HL-60 (cell line): ENCODE results near the gene HCN4.

Experiments used
- DNase-seq, 2 experiments: peaks; one replicate each; pipeline ENCODE4 v3.0.0-alpha.2; 2010 to 2020; ENCODE audit warnings: low read depth in 1 of 2, low spot score in 1 of 2
- H3K27ac ChIP-seq: fragments of 250-450 bp; sonication (Bioruptor Pico); replicated peaks from 2 replicates; pipeline ENCODE4 v1.5.1; 2020; ENCODE audit warnings: mild to moderate bottlenecking, moderate library complexity
- H3K27me3 ChIP-seq: fragments of 250-450 bp; sonication (Bioruptor Pico); 2 replicates; pipeline ENCODE4 v1.5.1; 2021; ENCODE audit warnings: mild to moderate bottlenecking, moderate library complexity; ENCODE audit not compliant: insufficient read depth, poor library complexity, severe bottlenecking
- H3K4me3 ChIP-seq: replicated peaks from 2 replicates; pipeline ENCODE4 v1.5.1; 2011; ENCODE audit warnings: mild to moderate bottlenecking, control low read depth, low read length; ENCODE audit not compliant: insufficient read depth
- CTCF ChIP-seq: IDR thresholded peaks from one replicate; pipeline ENCODE4 v1.5.1; 2011; ENCODE audit warnings: low read length, control low read depth, inconsistent platforms; ENCODE audit not compliant: insufficient read depth
- GABPA ChIP-seq: IDR thresholded peaks from 2 replicates; pipeline ENCODE4 v1.6.1; 2012; ENCODE audit warnings: low read depth
- POLR2AphosphoS5 ChIP-seq: IDR thresholded peaks from 2 replicates; pipeline ENCODE4 v1.6.1; 2012; ENCODE audit warnings: low read depth
- SPI1 ChIP-seq: IDR thresholded peaks from 2 replicates; pipeline ENCODE4 v1.6.1; 2012; ENCODE audit warnings: low read depth, mild to moderate bottlenecking, borderline replicate concordance
- TF ChIP-seq, protein P1 (sequence below): IDR thresholded peaks from 2 replicates; pipeline ENCODE4 v1.6.1; 2012; ENCODE audit warnings: low read depth; ENCODE audit not compliant: insufficient replicate concordance

The HCN4 gene

DNA sequence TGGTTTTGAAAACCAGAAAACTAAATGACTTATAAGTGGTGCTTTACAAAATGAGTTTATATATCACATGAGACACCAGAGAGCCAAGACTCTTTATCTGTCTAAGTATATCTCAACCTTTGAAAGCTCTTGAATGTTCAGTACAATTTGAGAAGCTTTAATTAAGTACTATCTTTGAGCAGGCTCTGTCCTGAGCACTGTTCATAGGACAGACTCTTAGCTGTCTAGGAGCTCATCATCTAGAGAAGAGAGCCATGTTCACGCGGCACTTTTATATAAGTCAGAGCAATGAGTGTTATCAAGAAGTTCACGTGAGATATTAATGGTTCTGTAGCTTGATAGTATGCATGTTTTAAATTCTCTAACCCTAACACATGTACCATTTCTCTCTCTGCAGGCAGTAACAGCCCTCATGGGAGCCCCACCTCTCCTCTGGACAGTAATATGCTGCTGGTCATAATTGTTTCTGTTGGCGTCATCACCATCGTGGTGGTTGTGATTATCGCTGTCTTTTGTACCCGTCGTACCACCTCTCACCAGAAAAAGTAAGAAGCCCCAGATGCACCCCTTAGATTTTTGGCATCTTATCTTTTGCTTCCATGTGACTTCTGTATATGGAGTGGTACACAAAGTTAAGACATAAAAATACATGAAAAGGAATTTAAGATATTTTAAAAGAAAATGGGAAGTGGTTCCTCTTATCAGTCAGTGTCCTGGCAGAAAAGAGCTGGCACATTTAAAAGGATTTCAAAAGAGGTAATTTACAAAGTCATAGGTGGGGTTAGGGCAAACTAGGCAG lies 86.0 kb downstream of the HCN4 start:
- no peak overlapping the region for H3K4me3 ChIP-seq
- H3K27me3 ChIP-seq, result no peaks in the 10 kb centered on the region
- TF ChIP-seq SPI1 (peak; percentile 28; the same call in 1 of the 2 replicates), GABPA (no peak), POLR2AphosphoS5 (no peak), CTCF (no peak)
- TF ChIP-seq, protein P1, sequence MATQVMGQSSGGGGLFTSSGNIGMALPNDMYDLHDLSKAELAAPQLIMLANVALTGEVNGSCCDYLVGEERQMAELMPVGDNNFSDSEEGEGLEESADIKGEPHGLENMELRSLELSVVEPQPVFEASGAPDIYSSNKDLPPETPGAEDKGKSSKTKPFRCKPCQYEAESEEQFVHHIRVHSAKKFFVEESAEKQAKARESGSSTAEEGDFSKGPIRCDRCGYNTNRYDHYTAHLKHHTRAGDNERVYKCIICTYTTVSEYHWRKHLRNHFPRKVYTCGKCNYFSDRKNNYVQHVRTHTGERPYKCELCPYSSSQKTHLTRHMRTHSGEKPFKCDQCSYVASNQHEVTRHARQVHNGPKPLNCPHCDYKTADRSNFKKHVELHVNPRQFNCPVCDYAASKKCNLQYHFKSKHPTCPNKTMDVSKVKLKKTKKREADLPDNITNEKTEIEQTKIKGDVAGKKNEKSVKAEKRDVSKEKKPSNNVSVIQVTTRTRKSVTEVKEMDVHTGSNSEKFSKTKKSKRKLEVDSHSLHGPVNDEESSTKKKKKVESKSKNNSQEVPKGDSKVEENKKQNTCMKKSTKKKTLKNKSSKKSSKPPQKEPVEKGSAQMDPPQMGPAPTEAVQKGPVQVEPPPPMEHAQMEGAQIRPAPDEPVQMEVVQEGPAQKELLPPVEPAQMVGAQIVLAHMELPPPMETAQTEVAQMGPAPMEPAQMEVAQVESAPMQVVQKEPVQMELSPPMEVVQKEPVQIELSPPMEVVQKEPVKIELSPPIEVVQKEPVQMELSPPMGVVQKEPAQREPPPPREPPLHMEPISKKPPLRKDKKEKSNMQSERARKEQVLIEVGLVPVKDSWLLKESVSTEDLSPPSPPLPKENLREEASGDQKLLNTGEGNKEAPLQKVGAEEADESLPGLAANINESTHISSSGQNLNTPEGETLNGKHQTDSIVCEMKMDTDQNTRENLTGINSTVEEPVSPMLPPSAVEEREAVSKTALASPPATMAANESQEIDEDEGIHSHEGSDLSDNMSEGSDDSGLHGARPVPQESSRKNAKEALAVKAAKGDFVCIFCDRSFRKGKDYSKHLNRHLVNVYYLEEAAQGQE, result no peak
- no peak for DNase-seq
- no peak overlapping the region for H3K27ac ChIP-seq

- TF ChIP-seq, protein P1, result no peak
- TF ChIP-seq POLR2AphosphoS5 (no peak), SPI1 (no peak), CTCF (no peak), GABPA (no peak)
- DNase-seq, result no peak
- H3K27ac ChIP-seq, result no peak overlapping the region
- H3K27me3 ChIP-seq, result no peaks in the 10 kb centered on the region
- H3K4me3 ChIP-seq, result no peak overlapping the region
These were observed 92.9 kb downstream of the HCN4 start for GRCh38 chr15:73275862-73276261.

DNA sequence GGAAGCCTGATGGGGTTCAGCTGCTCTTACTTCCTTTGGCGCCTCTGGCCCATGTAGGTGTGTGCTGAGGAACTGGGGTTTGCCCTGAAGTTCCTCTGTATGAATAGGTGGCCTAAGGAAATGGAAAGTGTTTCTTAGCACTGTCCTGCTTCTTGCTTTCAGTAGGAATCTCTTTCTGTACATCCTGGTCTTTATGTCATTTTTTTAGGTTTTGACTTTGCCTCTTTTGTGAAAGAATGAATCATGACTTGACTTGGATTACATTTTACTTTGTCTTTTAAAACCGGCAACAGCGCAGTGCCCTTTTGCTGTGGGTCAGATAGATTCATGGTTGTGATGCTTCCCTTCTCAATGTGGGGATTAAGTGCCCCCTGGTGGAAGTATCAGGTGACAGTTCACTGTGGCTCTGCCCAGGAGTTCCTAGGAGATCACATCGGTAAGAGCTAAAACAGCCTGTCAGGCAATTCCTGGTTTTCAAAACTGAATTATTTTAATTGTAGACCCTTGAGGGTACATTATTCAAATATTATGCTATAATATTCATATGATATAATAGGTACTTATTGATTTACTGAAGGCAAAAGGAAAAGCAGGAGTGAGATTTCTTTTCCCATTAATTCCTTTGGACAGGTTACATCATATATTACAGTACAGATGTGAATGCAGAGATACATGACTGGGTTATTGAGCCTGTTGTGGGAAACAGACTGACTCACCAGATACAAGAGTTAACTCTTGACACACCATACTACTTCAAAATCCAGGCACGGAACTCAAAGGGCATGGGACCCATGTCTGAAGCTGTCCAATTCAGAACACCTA lies 95.4 kb downstream of the HCN4 start:
- Histone ChIP-seq H3K4me3 (no peak overlapping the region), H3K27me3 (no peaks in the 10 kb centered on the region), H3K27ac (no peak overlapping the region)
- peak in 1 of 2 experiments; percentile 54 for DNase-seq
- TF ChIP-seq GABPA (no peak), CTCF (peak; percentile 62), SPI1 (no peak)
